Measurements from ENCODE around the gene CFB. TPM values are rescaled to one million over a fixed set of nuclear protein-coding genes. Genes with fewer than 3 reads are reported as not detected.
A peak's percentile ranks its signal among the peaks of the same experiment; 100 is the strongest.

CFB gene
- total and polyA plus RNA-seq, 2 of the 13 experiments (the other 11 are each of a cell fraction or from before 2014, with no cell fraction given), result 171 to 513 TPM

DNA sequence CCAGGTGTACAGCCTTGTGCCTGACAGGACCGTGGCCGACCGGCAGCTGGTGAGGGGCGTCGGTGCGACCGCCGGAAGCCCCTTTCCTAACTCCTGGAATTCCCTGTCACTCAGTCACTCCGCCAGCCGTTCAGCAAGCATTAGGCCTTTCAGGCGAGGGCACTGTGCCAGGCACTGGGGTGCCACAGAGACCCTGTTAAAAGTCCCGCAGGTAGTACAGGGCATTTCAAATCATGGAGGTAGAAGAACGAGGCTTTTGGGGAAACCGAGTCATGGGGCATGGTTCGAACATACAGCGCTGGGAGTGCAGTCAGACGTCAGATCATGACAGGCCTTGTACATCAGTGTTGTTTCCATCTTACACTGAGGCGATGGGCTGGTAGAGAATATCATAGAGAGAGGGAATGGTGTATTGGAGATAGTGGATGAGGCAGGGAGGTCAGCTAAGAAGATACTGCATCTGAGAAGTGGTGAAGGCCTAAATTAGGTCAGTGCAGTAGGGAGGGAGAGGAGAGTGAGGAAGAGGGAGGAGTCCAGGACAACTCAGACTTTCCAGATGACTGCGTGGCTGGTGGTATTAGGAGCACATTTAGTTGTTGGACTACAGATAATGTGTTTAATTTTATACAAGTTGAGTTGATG is 26.9 kb downstream of the CFB start (continued):
- TF ChIP-seq HNRNPLL (IDR thresholded peaks at IDR 0.05; ENCODE audit: low read depth, low read length, poor library complexity, severe bottlenecking), result peak; percentile 19
- TF ChIP-seq ISL2 (CRISPR knock-in tag; IDR thresholded peaks at IDR 0.05), result peak; percentile 1; the same call in 1 of the 2 replicates
- TF ChIP-seq, protein P1, sequence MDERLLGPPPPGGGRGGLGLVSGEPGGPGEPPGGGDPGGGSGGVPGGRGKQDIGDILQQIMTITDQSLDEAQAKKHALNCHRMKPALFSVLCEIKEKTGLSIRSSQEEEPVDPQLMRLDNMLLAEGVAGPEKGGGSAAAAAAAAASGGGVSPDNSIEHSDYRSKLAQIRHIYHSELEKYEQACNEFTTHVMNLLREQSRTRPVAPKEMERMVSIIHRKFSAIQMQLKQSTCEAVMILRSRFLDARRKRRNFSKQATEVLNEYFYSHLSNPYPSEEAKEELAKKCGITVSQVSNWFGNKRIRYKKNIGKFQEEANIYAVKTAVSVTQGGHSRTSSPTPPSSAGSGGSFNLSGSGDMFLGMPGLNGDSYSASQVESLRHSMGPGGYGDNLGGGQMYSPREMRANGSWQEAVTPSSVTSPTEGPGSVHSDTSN (CRISPR knock-in tag; IDR thresholded peaks at IDR 0.05), result no peak
- TF ChIP-seq XRCC5 (optimal IDR thresholded peaks at IDR 0.05; ENCODE audit: low read length), result peak; percentile 45
- TF ChIP-seq ZBTB20 (CRISPR knock-in tag; IDR thresholded peaks at IDR 0.05; ENCODE audit: borderline replicate concordance, low read depth), result peak; percentile 88
- TF ChIP-seq JUNB (CRISPR knock-in tag; IDR thresholded peaks at IDR 0.05; ENCODE audit: borderline replicate concordance), result peak; percentile 54; the same call in 1 of the 2 replicates
- no peak for TF ChIP-seq DNMT1 (CRISPR knock-in tag; IDR thresholded peaks at IDR 0.05)
- TF ChIP-seq MED8 (CRISPR knock-in tag; IDR thresholded peaks at IDR 0.05; ENCODE audit: insufficient replicate concordance), result no peak
- TF ChIP-seq ZNF501 (CRISPR knock-in tag; IDR thresholded peaks at IDR 0.05), result peak; percentile 11; the same call in 1 of the 2 replicates
- TF ChIP-seq, protein P2, sequence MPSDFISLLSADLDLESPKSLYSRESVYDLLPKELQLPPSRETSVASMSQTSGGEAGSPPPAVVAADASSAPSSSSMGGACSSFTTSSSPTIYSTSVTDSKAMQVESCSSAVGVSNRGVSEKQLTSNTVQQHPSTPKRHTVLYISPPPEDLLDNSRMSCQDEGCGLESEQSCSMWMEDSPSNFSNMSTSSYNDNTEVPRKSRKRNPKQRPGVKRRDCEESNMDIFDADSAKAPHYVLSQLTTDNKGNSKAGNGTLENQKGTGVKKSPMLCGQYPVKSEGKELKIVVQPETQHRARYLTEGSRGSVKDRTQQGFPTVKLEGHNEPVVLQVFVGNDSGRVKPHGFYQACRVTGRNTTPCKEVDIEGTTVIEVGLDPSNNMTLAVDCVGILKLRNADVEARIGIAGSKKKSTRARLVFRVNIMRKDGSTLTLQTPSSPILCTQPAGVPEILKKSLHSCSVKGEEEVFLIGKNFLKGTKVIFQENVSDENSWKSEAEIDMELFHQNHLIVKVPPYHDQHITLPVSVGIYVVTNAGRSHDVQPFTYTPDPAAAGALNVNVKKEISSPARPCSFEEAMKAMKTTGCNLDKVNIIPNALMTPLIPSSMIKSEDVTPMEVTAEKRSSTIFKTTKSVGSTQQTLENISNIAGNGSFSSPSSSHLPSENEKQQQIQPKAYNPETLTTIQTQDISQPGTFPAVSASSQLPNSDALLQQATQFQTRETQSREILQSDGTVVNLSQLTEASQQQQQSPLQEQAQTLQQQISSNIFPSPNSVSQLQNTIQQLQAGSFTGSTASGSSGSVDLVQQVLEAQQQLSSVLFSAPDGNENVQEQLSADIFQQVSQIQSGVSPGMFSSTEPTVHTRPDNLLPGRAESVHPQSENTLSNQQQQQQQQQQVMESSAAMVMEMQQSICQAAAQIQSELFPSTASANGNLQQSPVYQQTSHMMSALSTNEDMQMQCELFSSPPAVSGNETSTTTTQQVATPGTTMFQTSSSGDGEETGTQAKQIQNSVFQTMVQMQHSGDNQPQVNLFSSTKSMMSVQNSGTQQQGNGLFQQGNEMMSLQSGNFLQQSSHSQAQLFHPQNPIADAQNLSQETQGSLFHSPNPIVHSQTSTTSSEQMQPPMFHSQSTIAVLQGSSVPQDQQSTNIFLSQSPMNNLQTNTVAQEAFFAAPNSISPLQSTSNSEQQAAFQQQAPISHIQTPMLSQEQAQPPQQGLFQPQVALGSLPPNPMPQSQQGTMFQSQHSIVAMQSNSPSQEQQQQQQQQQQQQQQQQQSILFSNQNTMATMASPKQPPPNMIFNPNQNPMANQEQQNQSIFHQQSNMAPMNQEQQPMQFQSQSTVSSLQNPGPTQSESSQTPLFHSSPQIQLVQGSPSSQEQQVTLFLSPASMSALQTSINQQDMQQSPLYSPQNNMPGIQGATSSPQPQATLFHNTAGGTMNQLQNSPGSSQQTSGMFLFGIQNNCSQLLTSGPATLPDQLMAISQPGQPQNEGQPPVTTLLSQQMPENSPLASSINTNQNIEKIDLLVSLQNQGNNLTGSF (CRISPR knock-in tag; IDR thresholded peaks at IDR 0.05), result 0 out of 2 replicates have a peak, but pooled peaks have one; percentile 22
- TF ChIP-seq RNF2 (conservative IDR thresholded peaks at IDR 0.05; ENCODE audit: low read depth), result 0 out of 2 replicates have a peak, but pooled peaks have one; percentile 46
- peak; percentile 9; the same call in 1 of the 2 replicates for TF ChIP-seq ZNF709 (CRISPR knock-in tag; IDR thresholded peaks at IDR 0.05)
- TF ChIP-seq, protein P3, sequence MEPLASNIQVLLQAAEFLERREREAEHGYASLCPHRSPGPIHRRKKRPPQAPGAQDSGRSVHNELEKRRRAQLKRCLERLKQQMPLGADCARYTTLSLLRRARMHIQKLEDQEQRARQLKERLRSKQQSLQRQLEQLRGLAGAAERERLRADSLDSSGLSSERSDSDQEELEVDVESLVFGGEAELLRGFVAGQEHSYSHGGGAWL (CRISPR knock-in tag; IDR thresholded peaks at IDR 0.05), result no peak
- TF ChIP-seq, protein P4, sequence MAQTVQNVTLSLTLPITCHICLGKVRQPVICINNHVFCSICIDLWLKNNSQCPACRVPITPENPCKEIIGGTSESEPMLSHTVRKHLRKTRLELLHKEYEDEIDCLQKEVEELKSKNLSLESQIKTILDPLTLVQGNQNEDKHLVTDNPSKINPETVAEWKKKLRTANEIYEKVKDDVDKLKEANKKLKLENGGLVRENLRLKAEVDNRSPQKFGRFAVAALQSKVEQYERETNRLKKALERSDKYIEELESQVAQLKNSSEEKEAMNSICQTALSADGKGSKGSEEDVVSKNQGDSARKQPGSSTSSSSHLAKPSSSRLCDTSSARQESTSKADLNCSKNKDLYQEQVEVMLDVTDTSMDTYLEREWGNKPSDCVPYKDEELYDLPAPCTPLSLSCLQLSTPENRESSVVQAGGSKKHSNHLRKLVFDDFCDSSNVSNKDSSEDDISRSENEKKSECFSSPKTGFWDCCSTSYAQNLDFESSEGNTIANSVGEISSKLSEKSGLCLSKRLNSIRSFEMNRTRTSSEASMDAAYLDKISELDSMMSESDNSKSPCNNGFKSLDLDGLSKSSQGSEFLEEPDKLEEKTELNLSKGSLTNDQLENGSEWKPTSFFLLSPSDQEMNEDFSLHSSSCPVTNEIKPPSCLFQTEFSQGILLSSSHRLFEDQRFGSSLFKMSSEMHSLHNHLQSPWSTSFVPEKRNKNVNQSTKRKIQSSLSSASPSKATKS (CRISPR knock-in tag; IDR thresholded peaks at IDR 0.05), result no peak
- peak in 1 of 2 experiments; percentile 14; a peak in 1 of 4 replicates for TF ChIP-seq POLR2A (IDR thresholded peaks at IDR 0.05; ENCODE audit: insufficient read depth in 1 of 2, low read depth in 2 of 2, low read length in 2 of 2)
- TF ChIP-seq ZNF253 (CRISPR knock-in tag; IDR thresholded peaks at IDR 0.05; ENCODE audit: borderline replicate concordance), result no peak
- TF ChIP-seq ZNF746 (CRISPR knock-in tag; IDR thresholded peaks at IDR 0.05), result 0 out of 2 replicates have a peak, but pooled peaks have one; percentile 2
- 0 out of 2 replicates have a peak, but pooled peaks have one; percentile 88 for TF ChIP-seq MATR3 (CRISPR knock-in tag; IDR thresholded peaks at IDR 0.05)
- TF ChIP-seq ZNF589 (CRISPR knock-in tag; conservative IDR thresholded peaks at IDR 0.05), result 0 out of 2 replicates have a peak, but pooled peaks have one; percentile 21
